NCI-H2029 treated with DMSO at 0.1 percent for 48 hours (cell line): ENCODE measurements around the gene CLSTN1.
A peak's percentile ranks its signal among the peaks of the same experiment; 100 is the strongest.

Source experiments
- DNase-seq: peaks from one replicate; lab custom pipeline; 2025; lab: John Stamatoyannopoulos, UW

The CLSTN1 gene

GRCh38 chr1:9850442-9851162 is 26.8 kb upstream of the CLSTN1 start:
- DNase-seq, result no peak

DNA sequence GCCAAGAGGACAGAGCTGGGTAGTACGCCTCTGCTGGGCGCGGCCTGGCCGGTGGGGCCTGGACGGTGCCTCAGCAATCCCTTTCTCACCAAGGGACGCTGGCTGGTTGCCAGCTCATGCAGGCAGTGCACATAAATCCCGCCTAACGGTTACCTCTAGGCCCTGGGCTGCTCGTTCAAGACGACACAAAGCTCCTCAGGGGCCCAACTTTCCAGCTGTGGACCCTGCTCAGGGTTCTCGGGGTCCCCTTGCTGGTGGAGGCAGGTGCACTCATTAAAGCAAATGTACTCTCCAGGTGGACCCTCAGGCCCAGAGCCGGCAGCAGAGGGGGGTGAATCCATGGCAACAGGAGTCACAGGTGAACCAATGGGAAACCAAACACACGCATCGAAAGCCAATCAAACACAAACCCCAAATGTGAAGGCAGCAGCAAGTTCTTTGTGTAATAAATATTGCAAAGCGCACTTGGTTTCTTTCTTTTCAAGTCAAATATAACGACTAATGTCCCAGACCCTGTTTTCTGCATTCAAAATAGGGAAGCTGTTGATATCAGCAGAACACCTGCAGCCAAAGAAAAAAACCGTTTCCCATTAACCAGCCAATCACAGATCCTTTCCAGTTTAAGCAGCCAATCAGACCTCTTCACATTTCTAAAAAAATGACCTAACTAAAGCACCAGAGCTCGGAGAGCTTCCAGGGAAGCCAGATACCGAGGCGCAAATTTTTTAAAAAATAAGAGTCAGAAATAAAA is 26.1 kb upstream of the CLSTN1 start:
- DNase-seq, result peak; percentile 3

- no peak for DNase-seq
Measured at GRCh38 chr1:9848022-9848421, 24.3 kb upstream of the CLSTN1 start.

DNA sequence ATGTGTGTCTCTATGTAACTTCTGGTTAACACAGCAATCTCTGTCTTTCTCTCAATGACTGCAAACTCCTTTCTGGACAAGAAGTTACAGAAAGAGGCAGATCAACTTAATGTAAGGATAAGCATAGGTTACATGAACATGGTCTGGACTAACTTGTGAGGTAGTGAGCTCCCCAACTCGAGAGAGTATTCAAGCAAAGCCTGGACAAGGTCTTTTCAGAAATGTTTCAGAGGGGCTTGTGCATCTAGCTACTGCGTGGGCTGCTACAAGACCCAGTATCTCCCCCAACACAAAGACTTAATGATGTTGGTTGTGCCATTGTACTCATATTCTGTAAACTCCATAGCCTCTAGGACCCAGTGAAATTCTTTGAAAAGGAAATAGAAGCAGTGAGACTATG is 23.5 kb upstream of the CLSTN1 start:
- no peak for DNase-seq

- peak; percentile 11 for DNase-seq
Measured at GRCh38 chr1:9846611-9847171, 22.9 kb upstream of the CLSTN1 start.

- DNase-seq, result no peak
Measured at GRCh38 chr1:9845914-9846313, 22.1 kb upstream of the CLSTN1 start.

DNA sequence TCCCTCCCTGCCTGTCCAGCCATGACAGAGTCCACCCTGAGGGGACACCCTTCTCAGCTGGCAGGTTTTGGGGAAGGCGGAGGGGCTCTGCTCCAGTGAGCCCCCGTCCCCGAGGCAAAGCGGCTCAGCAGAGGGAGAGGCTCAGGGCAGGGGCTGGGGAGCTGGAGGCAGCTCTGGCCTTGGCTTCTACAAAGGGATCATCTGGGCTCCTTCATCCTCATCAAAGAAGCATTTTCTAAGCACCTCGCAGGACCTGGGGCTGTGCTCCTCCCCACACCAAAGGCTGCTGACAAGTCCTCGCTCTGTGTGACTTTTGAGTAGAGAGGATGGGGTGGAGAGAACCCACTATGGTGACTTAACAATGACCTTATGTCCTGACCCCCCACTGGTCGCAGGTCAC is 21.0 kb upstream of the CLSTN1 start:
- DNase-seq, result no peak

DNA sequence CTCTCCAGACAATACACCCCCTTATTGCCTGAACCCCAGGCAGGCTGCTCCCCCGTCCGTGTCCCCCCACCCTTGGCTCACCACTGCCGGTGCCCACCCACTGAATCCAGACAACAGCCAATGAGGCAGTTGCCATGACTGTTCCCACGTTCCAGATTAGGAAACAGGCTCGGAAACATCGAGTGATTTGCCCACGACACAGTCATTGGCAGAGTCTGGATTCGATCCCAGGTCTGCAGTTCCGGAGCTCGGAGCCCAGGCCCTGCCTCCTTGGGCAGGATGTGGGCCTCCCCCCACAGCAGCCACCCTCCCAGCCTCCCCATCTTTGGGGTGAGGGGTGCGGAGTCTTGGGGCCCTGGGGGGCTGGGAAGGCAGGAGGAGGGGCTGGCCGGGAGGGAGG is 20.3 kb upstream of the CLSTN1 start:
- no peak for DNase-seq

- peak; percentile 76 for DNase-seq
Measured at GRCh38 chr1:9843576-9843945, 19.8 kb upstream of the CLSTN1 start.

- DNase-seq, result peak; percentile 40
Measured at GRCh38 chr1:9842781-9843575, 19.2 kb upstream of the CLSTN1 start.

GRCh38 chr1:9842073-9842711 is 18.4 kb upstream of the CLSTN1 start:
- no peak for DNase-seq

GRCh38 chr1:9841460-9841859 is 17.7 kb upstream of the CLSTN1 start:
- DNase-seq, result no peak

DNA sequence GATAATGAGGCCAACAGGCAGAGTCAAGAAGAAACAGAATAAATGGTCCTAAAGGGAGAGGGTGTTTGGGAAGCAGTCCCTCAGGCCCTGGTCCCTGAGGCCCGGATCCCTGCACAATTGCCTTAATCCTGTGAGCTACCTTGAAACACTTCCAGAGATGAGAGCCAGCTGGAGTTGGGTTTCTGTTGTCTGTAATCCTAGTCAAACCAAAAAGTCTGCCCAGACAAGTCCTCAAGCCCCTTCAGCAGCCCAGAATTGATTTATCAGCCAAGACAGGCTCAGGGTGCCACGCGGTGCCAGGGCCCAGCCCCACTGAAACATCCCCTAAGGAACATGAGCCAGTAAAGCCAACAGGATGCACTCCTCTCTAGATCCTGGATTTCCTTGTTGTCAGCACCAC is 16.4 kb upstream of the CLSTN1 start:
- peak; percentile 41 for DNase-seq

- no peak for DNase-seq
Measured at GRCh38 chr1:9838946-9839345, 15.2 kb upstream of the CLSTN1 start.

DNA sequence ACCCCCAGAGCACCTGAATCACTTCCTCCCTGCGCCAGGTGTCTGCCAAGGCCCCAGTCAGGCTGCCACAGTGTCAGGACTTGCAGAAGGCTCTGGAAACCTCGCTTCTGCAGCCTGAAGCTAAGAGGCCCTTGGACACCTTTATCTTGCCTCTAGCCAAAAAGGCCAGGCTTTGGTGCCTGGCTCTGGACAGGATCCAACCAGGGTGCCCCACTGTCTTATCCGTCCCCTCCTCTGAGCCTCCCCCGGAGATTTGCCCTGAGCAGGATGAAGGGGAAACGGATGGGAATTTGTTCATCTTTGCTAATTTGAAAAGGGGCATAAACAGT is 12.8 kb upstream of the CLSTN1 start:
- DNase-seq, result no peak

- DNase-seq, result no peak
Measured at GRCh38 chr1:9835758-9836631, 12.2 kb upstream of the CLSTN1 start.

- DNase-seq, result no peak
Measured at GRCh38 chr1:9835404-9835757, 11.6 kb upstream of the CLSTN1 start.

DNA sequence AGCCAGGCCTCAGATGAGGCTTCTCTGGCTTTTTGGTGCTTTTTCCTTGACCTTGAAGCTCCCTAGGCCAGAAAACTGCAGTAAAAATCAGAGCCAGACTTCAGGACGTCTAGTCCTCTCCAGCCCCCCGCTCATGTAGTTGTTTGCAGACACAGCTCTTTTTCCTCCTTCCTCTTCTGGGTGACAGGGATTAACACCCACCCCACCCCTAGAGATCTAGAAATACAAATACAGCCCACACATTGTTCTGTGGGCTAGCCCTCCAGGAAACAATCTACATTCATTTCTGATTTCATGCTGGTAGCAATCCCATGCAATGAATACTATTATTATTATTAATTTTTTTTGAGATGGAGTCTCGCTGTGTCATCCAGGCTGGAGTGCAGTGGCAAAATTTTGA is 9.9 kb upstream of the CLSTN1 start:
- no peak for DNase-seq

DNA sequence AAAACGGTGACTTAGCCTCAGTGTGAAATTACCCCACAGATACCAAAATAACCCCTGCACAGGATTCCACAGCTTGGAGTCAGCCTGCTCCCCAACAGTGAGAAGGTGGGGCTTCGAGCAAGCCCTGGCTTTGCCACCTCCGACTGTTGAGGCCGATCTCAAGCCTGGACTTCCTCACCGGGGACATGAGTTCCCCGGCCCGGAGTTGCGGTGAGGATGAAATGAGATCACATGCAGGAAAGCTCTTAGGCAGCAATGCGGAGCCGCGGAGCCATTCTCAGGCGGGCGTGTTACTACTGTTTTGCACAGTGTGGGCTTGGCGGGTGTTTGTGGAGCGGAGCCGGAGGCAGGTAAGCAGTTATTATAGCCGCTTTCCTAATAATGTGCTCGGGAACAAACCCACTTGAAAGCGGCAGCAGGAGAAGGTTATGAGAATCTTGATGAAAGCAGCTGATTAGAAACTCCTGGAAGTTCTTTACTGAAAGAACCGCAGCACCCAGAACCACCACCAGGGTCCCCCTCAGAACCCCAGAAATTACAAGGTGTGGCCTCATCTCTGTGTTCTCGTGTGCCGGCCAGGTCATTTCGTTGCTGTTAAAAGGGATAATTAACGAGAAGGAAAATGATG is 3.9 kb upstream of the CLSTN1 start:
- DNase-seq, result no peak

DNA sequence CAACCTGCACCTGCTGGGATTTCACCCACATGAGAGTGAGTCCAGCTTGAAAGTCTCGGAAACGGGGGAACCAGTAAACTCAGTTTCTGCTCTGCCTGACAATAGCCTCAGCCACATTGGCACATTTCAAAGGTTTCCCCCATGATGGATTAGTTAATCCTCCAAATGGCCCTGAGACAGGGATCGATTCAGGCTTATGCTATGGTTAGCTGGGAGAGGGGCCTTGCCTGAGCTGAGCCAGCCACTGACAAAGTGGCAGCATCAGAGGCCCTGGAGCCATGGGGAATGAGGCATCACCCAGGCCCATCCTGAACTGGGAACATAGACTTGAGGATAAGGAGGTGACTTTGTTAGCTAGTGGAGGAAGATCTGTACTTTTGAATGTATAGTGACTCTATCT is 2.9 kb upstream of the CLSTN1 start:
- no peak for DNase-seq

DNA sequence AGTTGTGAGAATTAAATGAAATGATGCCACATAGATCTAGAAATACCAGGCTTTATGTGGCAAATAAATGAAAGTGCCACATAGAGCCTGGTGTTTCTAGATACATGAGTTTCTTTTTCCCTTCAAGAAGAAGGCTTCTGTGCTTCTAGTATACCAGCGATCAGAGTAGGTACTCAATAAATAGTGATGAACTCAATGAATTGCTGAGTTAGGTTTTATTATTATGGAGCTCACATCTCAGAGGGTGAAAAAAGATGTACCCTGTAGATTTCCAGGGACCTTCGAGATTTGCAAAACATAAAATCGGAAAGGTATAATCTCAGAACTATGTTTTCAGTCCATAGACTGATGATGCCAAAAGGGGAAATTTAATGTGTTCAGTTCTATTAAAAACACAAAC is 2.3 kb upstream of the CLSTN1 start:
- DNase-seq, result no peak
